B cell (primary cell): ENCODE results near the gene PRKCA.

Experiments
- CTCF ChIP-seq: fragments of 200-600 bp; IDR thresholded peaks from one replicate; pipeline ENCODE4 v1.8.0; 2022; ENCODE audit warnings: antibody characterized with exemption, mild to moderate bottlenecking
- EZH2 ChIP-seq: IDR thresholded peaks from 2 replicates; pipeline ENCODE4 v1.6.1; 2012; ENCODE audit warnings: borderline replicate concordance, low read depth, mild to moderate bottlenecking, moderate library complexity, low read length; ENCODE audit not compliant: insufficient read depth, poor library complexity, severe bottlenecking

- TF ChIP-seq CTCF (no peak), EZH2 (no peak)
Measured at GRCh38 chr17:66292353-66292752, 10.1 kb upstream of the PRKCA start.
